ENCODE data around the gene BUB1B. TPM values are rescaled to one million over a fixed set of nuclear protein-coding genes. Genes with fewer than 3 reads are reported as not detected.

Gene BUB1B
- total RNA-seq, 1 donor from 2014 or later: 0.85 TPM

DNA sequence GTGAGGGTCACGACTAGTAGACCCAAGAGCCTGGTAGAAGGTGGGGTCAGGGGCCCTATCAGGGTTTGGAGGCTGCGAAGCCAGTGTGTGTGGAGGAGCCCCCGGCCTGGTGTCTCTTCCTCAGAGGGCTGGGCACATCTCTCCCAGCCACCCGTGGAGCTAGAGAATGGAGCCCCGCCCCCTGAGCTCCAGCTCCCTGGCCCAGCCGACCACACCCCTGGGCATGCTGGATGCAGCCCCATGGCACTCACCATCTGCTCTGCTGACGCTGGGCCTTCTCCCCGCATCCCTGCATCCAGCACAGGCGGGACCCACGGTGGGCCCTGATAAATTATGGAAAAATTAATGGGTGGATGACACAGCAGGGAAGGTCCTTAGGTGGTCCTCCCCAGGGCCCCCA lies 104.5 kb downstream of the BUB1B start:
- Histone ChIP-seq H3K27me3 (ENCODE audit: low read depth) (no peaks in the 10 kb centered on the region), H3K4me1 (no peaks in the 10 kb centered on the region), H3K4me3 (no peak overlapping the region), H3K36me3 (no peaks in the 10 kb centered on the region), H3K9me3 (replicated peaks) (no peaks in the 10 kb centered on the region), H3K27ac (replicated peaks) (no peak overlapping the region)
- TF ChIP-seq, protein P1, sequence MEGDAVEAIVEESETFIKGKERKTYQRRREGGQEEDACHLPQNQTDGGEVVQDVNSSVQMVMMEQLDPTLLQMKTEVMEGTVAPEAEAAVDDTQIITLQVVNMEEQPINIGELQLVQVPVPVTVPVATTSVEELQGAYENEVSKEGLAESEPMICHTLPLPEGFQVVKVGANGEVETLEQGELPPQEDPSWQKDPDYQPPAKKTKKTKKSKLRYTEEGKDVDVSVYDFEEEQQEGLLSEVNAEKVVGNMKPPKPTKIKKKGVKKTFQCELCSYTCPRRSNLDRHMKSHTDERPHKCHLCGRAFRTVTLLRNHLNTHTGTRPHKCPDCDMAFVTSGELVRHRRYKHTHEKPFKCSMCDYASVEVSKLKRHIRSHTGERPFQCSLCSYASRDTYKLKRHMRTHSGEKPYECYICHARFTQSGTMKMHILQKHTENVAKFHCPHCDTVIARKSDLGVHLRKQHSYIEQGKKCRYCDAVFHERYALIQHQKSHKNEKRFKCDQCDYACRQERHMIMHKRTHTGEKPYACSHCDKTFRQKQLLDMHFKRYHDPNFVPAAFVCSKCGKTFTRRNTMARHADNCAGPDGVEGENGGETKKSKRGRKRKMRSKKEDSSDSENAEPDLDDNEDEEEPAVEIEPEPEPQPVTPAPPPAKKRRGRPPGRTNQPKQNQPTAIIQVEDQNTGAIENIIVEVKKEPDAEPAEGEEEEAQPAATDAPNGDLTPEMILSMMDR (IDR thresholded peaks at IDR 0.05; ENCODE audit: borderline replicate concordance): no peak
- DNase-seq: no peak
- intact Hi-C loops (cut with micrococcal nuclease): no loop called here

DNA sequence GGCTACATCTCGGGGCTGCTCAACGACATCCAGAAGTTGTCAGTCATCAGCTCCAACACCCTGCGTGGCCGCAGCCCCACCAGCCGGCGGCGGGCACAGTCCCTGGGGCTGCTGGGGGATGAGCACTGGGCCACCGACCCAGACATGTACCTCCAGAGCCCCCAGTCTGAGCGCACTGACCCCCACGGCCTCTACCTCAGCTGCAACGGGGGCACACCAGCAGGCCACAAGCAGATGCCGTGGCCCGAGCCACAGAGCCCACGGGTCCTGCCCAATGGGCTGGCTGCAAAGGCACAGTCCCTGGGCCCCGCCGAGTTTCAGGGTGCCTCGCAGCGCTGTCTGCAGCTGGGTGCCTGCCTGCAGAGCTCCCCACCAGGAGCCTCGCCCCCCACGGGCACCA lies 105.0 kb downstream of the BUB1B start:
- H3K4me3 ChIP-seq: no peak overlapping the region
- no peaks in the 10 kb centered on the region for H3K36me3 ChIP-seq
- no peaks in the 10 kb centered on the region for H3K4me1 ChIP-seq
- DNase-seq: no peak
- H3K27me3 ChIP-seq (ENCODE audit: low read depth): no peaks in the 10 kb centered on the region
- intact Hi-C loops (cut with micrococcal nuclease): no loop called here
- no peak overlapping the region for H3K27ac ChIP-seq (replicated peaks)
- TF ChIP-seq, protein P1 (IDR thresholded peaks at IDR 0.05; ENCODE audit: borderline replicate concordance): no peak
- H3K9me3 ChIP-seq (replicated peaks): no peaks in the 10 kb centered on the region

DNA sequence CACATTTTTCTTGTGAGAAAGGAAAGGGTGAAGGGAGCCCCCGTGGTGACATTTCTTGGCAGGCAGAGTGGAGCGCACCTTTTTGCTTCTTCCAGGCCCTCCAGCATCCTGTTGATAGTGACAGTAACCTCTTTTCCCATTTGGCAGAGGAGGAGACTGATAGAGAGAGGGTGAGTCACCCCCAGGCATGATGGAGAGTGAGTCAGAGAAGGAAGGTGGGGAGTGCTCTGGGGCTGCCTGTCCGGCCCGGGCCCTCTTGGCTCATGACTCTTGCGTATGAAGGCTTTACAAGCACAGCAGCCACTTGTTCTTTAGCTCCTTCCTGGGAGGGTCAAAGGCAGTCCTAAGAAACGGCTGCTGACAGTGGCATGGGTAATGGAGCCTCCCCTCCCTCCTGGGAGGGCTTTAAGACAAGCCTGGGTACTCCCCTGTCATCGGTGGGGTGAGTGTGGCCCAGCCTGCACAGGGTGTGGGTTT lies 106.0 kb downstream of the BUB1B start:
- Histone ChIP-seq H3K4me3 (no peak overlapping the region), H3K27me3 (ENCODE audit: low read depth) (no peaks in the 10 kb centered on the region), H3K9me3 (replicated peaks) (no peaks in the 10 kb centered on the region), H3K27ac (replicated peaks) (no peak overlapping the region), H3K36me3 (no peaks in the 10 kb centered on the region), H3K4me1 (no peaks in the 10 kb centered on the region)
- TF ChIP-seq, protein P1 (IDR thresholded peaks at IDR 0.05; ENCODE audit: borderline replicate concordance): no peak
- intact Hi-C loops (cut with micrococcal nuclease): no loop called here
- no peak for DNase-seq

DNA sequence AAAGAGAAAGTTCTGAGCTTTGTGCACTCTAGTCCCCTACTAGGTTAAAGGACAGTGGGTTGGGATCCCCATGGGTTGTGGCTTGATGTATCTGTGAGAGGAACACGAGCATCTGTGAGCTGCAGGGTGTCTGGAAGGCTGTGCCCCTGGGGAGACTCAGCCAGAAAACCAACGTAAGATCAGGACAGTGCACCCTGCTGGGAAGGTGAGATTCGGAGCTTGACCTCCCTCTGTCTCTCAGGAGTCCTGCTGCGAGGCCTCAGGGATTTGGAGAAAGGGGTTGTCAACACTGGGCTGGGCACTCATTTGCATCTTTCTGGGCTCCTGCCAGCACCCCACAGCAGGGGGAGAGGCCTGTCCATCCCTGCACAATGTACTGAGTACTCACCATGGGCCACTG lies 106.8 kb downstream of the BUB1B start:
- no peaks in the 10 kb centered on the region for H3K27me3 ChIP-seq (ENCODE audit: low read depth)
- no peaks in the 10 kb centered on the region for H3K9me3 ChIP-seq (replicated peaks)
- H3K36me3 ChIP-seq: no peaks in the 10 kb centered on the region
- DNase-seq: no peak
- H3K4me3 ChIP-seq: no peak overlapping the region
- intact Hi-C loops (cut with micrococcal nuclease): no loop called here
- H3K27ac ChIP-seq (replicated peaks): no peak overlapping the region
- TF ChIP-seq, protein P1 (IDR thresholded peaks at IDR 0.05; ENCODE audit: borderline replicate concordance): no peak
- no peaks in the 10 kb centered on the region for H3K4me1 ChIP-seq

DNA sequence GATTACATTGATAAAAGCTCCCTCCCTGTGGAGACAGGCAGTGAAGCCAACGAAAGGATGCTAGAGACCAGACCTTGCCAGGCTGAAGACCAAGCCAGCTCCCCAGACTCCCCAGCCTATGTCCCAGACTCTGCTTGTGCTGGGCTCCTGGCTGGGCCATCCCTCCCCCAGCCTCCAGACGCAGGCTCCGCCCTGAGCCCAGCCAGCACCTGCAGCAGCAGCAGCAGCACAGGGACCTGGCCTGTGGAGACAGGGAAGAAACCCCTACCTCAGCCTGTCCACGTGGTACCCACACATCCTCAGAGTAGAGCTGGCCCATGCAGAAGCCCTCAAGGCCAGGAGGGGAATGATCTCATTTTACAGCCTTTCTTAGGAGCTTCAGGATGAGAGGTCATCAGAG lies 108.7 kb downstream of the BUB1B start:
- no peaks in the 10 kb centered on the region for H3K36me3 ChIP-seq
- intact Hi-C loops (cut with micrococcal nuclease): loop anchor here (10.0 kb wide), 1 partner anchor 225 kb away; no protein-coding TSS in a partner anchor
- H3K27me3 ChIP-seq (ENCODE audit: low read depth): no peaks in the 10 kb centered on the region
- no peaks in the 10 kb centered on the region for H3K9me3 ChIP-seq (replicated peaks)
- H3K27ac ChIP-seq (replicated peaks): no peak overlapping the region
- no peak for DNase-seq
- no peaks in the 10 kb centered on the region for H3K4me1 ChIP-seq
- H3K4me3 ChIP-seq: no peak overlapping the region
- TF ChIP-seq, protein P1 (IDR thresholded peaks at IDR 0.05; ENCODE audit: borderline replicate concordance): no peak

Measured in left ventricle myocardium inferior (tissue), 1 donor.